GM13977 (cell line): ENCODE measurements around the gene FBN2.
A peak's percentile ranks its signal among the peaks of the same experiment; 100 is the strongest.

Experiments
- DNase-seq: peaks from one replicate; pipeline ENCODE4 v3.0.0; 2012; ENCODE audit warnings: low spot score
- in situ Hi-C: fragments of 300-500 bp; cut with MboI; formaldehyde crosslinking; loops from one replicate; pipeline ENCODE4 v1.12.0; 2022; ENCODE audit warnings: low sequenced_read_pairs, low pct_unique_long_range_greater_than_20kb, mixed read lengths, inconsistent platforms; ENCODE audit not compliant: unreplicated experiment
- TF ChIP-seq, protein P1 (sequence below): IDR thresholded peaks from 2 replicates; pipeline ENCODE4 v1.5.1; 2012; ENCODE audit warnings: mild to moderate bottlenecking, control low read depth; ENCODE audit not compliant: insufficient read depth; ENCODE audit errors: extremely low read depth, missing control alignments

FBN2 gene

DNA sequence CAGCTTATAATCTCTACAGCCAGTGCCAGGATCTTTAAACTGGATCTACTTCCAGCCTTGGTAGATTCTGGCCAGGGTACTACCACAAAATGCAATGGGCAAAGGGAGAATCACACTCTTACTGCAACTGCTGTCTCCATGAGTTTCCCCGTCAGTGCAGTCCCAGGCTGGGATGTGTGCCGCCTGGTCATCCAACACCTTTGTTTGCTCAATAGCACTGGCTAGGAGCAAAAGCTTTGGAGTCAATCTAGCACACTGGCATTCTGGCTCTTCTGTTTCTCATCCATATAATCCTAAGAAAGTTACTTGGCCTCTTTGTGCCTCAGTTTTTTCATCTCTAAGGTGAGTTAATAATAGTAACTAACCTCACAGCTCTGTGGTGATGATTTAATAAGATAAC lies 96.9 kb downstream of the FBN2 start:
- in situ Hi-C loops: no loop called here
- TF ChIP-seq, protein P1, sequence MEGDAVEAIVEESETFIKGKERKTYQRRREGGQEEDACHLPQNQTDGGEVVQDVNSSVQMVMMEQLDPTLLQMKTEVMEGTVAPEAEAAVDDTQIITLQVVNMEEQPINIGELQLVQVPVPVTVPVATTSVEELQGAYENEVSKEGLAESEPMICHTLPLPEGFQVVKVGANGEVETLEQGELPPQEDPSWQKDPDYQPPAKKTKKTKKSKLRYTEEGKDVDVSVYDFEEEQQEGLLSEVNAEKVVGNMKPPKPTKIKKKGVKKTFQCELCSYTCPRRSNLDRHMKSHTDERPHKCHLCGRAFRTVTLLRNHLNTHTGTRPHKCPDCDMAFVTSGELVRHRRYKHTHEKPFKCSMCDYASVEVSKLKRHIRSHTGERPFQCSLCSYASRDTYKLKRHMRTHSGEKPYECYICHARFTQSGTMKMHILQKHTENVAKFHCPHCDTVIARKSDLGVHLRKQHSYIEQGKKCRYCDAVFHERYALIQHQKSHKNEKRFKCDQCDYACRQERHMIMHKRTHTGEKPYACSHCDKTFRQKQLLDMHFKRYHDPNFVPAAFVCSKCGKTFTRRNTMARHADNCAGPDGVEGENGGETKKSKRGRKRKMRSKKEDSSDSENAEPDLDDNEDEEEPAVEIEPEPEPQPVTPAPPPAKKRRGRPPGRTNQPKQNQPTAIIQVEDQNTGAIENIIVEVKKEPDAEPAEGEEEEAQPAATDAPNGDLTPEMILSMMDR: no peak
- no peak for DNase-seq

DNA sequence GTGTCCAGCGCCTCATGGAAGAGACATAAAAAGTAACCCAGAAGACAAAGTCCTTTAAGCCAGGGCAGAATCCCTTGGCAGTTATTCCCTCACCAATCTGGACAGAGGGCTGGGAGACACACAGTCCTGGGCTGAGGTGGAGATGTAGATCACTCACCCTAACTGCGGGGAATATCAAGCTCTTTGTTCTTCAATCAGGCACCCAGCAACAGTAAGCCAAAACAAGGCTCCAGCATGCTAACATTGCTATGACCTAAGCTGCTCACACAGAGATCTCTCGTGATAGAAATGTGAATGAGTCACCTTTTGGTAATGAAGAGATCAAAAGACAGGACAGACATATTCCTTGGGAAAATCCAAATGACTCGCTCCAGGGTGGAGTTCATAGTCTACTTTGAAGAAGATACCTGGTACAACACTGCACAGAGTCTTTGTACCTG lies 101.3 kb downstream of the FBN2 start:
- TF ChIP-seq, protein P1: no peak
- no peak for DNase-seq
- in situ Hi-C loops: no loop called here

DNA sequence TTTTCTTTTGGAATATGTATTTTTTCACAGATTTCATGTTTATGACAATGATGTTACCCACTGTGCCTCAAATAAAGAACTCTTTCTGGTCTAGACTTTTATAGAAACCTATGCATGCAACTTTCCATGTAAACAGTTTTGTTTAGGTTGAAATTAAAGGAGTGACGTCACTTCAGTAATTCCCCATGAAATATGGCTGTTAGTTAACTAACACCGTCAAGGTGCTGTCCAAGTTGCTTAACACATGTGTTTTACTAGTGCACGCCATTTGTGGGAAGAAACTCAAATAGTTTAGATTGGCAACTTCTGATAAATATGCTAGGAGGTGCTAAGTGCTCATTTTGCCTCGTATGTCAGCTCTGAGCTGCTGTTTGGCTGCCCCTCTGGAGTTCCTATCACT lies 102.2 kb downstream of the FBN2 start:
- in situ Hi-C loops: no loop called here
- TF ChIP-seq, protein P1: no peak
- DNase-seq: no peak

DNA sequence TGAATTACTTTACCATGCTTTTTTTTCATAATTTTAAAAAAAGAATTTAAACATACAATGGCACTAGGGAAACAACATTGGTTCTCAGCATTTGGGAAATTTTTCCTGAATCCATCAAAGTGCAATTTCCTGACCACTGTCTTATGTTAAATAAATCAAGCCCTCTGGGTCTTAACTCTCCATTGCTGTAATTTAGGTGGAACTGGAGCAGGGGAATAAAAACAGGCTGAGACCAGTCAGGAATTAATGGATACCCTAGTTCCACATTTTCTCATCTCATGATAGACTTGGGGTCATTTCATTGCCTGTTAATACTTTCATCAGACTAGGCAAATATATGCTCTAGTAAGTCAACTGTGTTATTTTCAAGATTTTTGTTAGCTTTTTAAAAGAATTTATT lies 103.1 kb downstream of the FBN2 start:
- in situ Hi-C loops: no loop called here
- TF ChIP-seq, protein P1: no peak
- DNase-seq: no peak

DNA sequence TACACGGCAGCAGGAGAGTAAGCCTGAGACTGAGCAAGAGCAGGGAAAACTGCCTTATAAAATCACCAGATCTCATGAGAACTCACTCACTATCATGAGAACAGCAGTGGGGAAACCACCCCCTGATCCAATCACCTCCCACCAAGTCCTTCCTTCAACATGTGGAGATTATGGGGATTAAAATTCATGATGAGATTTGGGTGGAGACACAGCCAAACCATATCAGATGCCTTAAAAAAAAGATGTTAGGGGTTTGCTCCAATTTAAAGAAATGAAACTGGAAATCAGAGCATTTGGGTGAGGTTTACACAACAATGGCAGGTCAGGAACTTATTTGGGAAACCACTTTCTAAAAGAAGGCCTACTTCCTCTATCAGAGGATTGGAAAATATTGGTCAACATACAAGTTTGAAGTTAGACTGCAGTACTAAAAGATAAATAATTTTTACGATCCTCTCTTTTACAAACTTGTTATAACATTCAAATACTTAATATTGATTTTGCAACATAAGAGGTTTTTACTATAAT lies 105.1 kb downstream of the FBN2 start:
- DNase-seq: no peak
- TF ChIP-seq, protein P1: no peak
- in situ Hi-C loops: no loop called here

DNA sequence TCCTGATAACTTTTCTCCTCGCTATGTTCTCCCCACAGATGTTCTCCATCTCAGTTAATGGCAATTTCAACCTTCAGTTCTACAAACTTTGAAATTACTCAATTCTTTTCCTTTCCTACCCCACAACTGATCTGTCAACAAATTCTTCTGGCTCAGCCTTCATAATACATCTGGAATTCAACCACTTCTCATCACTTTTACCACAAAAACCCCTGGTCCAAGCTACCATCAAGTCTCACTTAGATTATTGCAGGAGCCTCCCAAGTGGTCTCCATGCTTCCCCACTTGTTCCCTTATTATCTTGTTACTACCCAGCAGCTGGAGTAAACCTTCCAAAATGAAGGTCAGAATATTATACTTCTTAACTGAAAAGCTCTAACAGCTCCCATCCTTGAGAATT lies 110.1 kb downstream of the FBN2 start:
- DNase-seq: no peak
- TF ChIP-seq, protein P1: no peak
- in situ Hi-C loops: no loop called here

DNA sequence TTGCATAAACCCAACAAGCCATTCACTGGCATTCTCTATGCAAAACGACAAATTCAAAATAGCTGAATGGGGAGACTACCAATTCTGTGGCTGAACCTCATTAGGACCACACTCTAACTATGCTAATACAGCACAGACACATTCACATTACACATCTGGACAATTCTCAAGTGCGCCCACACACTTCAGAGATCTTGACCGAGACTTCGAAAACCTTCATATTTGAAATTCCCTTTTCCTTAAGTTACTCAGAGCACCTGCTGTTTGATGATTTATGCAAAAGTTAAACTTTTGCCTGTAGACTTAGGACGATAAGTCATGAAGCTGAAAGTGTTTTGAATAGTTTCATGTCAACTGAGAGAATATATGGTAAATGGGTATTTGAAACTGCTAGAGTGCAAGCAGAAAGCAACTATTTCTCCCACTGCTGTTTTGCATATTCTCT lies 111.9 kb downstream of the FBN2 start:
- peak; percentile 6 for DNase-seq
- in situ Hi-C loops: no loop called here
- TF ChIP-seq, protein P1: no peak
